Neural progenitor cell (in vitro differentiated cells): Measurements from ENCODE around the gene RSL1D1. TPM values are rescaled to one million over a fixed set of nuclear protein-coding genes. Genes with fewer than 3 reads are reported as not detected.
A peak's percentile ranks its signal among the peaks of the same experiment; 100 is the strongest.
"Not testable (repeated sequence)": the region's sequence is repeated elsewhere in the genome, so short reads cannot be mapped to it uniquely, and the experiment has no call there.

ENCODE experiments used
- DNase-seq: peaks from one replicate; pipeline ENCODE4 v3.0.0-alpha.2; 2016; ENCODE audit warnings: low spot score
- H2AFZ ChIP-seq: fragments of 200-600 bp; sonication (generic); replicated peaks from 2 replicates; pipeline ENCODE4 v1.6.1; 2016; ENCODE audit warnings: antibody characterized with exemption
- H3F3A ChIP-seq: fragments of 200-600 bp; sonication (generic); 2 replicates; pipeline ENCODE4 v1.6.1; 2016; ENCODE audit warnings: antibody characterized with exemption, low read depth
- H3K27ac ChIP-seq: fragments of 200-600 bp; sonication (generic); 2 replicates; pipeline ENCODE4 v1.5.1; 2016; ENCODE audit warnings: mild to moderate bottlenecking
- H3K27me3 ChIP-seq: fragments of 200-600 bp; sonication (generic); 2 replicates; pipeline ENCODE4 v1.6.1; 2016; ENCODE audit warnings: mild to moderate bottlenecking, moderate library complexity
- H3K36me3 ChIP-seq: fragments of 200-600 bp; sonication (generic); 2 replicates; pipeline ENCODE4 v1.5.1; 2016
- H3K4me1 ChIP-seq: fragments of 200-600 bp; sonication (generic); 2 replicates; pipeline ENCODE4 v1.6.1; 2016; ENCODE audit warnings: mixed run types
- H3K4me2 ChIP-seq: fragments of 200-600 bp; sonication (generic); 2 replicates; pipeline ENCODE4 v1.6.1; 2016
- H3K4me3 ChIP-seq: fragments of 200-600 bp; sonication (generic); 2 replicates; pipeline ENCODE4 v1.5.1; 2016
- H3K79me2 ChIP-seq: fragments of 200-600 bp; sonication (generic); 2 replicates; pipeline ENCODE4 v1.6.1; 2016; ENCODE audit warnings: low read depth
- H3K9ac ChIP-seq: fragments of 200-600 bp; sonication (generic); 2 replicates; pipeline ENCODE4 v1.6.1; 2016
- H3K9me3 ChIP-seq: fragments of 200-600 bp; sonication (generic); 2 replicates; pipeline ENCODE4 v1.5.1; 2016; ENCODE audit warnings: low read depth
- H4K20me1 ChIP-seq: fragments of 200-600 bp; sonication (generic); 2 replicates; pipeline ENCODE4 v1.6.1; 2016; ENCODE audit warnings: low read depth
- H3K27ac Mint-ChIP-seq: 3 replicates; pipeline ENCODE4 v1.8.0; 2021; ENCODE audit warnings: mixed read lengths
- H3K27me3 Mint-ChIP-seq: 2 replicates; pipeline ENCODE4 v1.8.0; 2022; ENCODE audit warnings: low read depth, mild to moderate bottlenecking, inconsistent platforms, moderate library complexity, mixed read lengths; ENCODE audit not compliant: insufficient read depth
- H3K36me3 Mint-ChIP-seq: 3 replicates; pipeline ENCODE4 v1.8.0; 2021; ENCODE audit warnings: mixed read lengths
- H3K4me1 Mint-ChIP-seq: 3 replicates; pipeline ENCODE4 v1.8.0; 2021; ENCODE audit warnings: mixed read lengths
- H3K4me3 Mint-ChIP-seq: 3 replicates; pipeline ENCODE4 v1.8.0; 2021; ENCODE audit warnings: mild to moderate bottlenecking, moderate library complexity, mixed read lengths
- H3K9me3 Mint-ChIP-seq: 3 replicates; pipeline ENCODE4 v1.8.0; 2020; ENCODE audit warnings: mixed read lengths
- CTCF ChIP-seq: fragments of 200-600 bp; sonication (generic); IDR thresholded peaks from 2 replicates; pipeline ENCODE4 v1.5.1; 2017; ENCODE audit warnings: antibody characterized with exemption, mild to moderate bottlenecking
- EZH2 ChIP-seq: fragments of 200-600 bp; sonication (generic); IDR thresholded peaks from 2 replicates; pipeline ENCODE4 v1.6.1; 2017; ENCODE audit warnings: antibody characterized with exemption, mild to moderate bottlenecking, moderate library complexity
- EZH2phosphoT487 ChIP-seq: fragments of 200-600 bp; sonication (generic); IDR thresholded peaks from 2 replicates; pipeline ENCODE4 v1.6.1; 2017; ENCODE audit warnings: antibody characterized with exemption
- total RNA-seq: library from RNA; depleted of rRNA; stranded (reverse); fragments of >200 nt; gene quantifications from 2 replicates; pipeline ENCODE4 v1.2.3, GENCODE V29; 2015; ENCODE audit warnings: low replicate concordance

Gene RSL1D1
- total RNA-seq, 1 donor from 2014 or later = 384 TPM

DNA sequence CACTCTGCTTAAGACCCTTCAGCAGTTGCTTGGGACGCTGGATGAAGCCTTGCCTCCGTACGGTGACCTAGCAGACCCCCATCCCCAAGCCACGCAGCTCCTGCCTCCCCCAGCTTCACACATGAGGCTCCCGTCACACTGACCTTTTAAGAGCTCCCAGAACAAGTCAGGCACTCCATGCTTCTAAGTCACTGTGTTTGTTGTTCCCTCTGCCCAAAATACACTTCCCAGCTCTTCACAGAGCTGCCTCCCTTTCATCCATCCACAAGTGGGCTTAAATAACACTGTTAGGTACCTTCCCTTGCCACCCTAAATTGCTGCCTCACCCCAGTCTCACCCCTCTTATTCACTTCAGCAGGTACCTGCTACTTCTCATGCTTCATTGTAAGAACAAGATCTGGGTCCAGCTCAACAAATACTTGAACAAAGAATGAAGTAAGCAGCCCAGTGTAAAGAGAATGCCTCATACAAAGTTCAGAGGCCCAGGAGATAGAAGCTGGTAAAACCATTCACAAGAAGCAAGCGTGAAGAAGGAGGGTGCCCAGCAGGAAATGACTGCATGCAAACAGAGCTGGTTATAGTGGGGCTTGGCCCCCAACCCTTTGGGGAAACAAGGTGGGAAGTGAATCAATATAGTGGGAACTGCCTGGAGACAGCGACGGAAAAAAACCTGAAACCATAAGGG lies 60.1 kb downstream of the RSL1D1 start:
- Histone ChIP-seq H3K9ac (peak overlapping the region; percentile 42), H3K27me3 (no peaks in the 10 kb centered on the region), H3K4me2 (peak overlapping the region; percentile 65), H3K79me2 (peaks cover 100% of the 10 kb centered on the region), H3K4me1 (peaks cover 14% of the 10 kb centered on the region), H2AFZ (no peak overlapping the region), H3K4me3 (peak overlapping the region; percentile 30), H3K27ac (peak overlapping the region; percentile 93), H4K20me1 (peaks cover 97% of the 10 kb centered on the region), H3K36me3 (no peaks in the 10 kb centered on the region), H3F3A (peaks cover 24% of the 10 kb centered on the region), H3K9me3 (no peaks in the 10 kb centered on the region)
- TF ChIP-seq EZH2phosphoT487 = no peak
- no peak for TF ChIP-seq EZH2
- TF ChIP-seq CTCF = no peak
- Mint-ChIP-seq H3K27ac (peak overlapping the region; percentile 33), H3K9me3 (no peaks in the 10 kb centered on the region), H3K4me1 (peaks cover 35% of the 10 kb centered on the region), H3K27me3 (no peaks in the 10 kb centered on the region), H3K4me3 (peak overlapping the region; percentile 16), H3K36me3 (peaks cover 11% of the 10 kb centered on the region)
- DNase-seq = peak; percentile 22

GRCh38 chr16:11788914-11789313 lies 62.4 kb downstream of the RSL1D1 start:
- Mint-ChIP-seq H3K9me3 (no peaks in the 10 kb centered on the region), H3K4me3 (no peak overlapping the region), H3K27me3 (no peaks in the 10 kb centered on the region), H3K4me1 (peaks cover 22% of the 10 kb centered on the region), H3K27ac (no peak overlapping the region), H3K36me3 (peaks cover 8% of the 10 kb centered on the region)
- Histone ChIP-seq H3K4me1 (peaks cover 14% of the 10 kb centered on the region), H3K27ac (no peak overlapping the region), H3K9ac (no peak overlapping the region), H3K36me3 (no peaks in the 10 kb centered on the region), H3K9me3 (no peaks in the 10 kb centered on the region), H3F3A (peaks cover 21% of the 10 kb centered on the region), H4K20me1 (peaks cover 87% of the 10 kb centered on the region), H3K79me2 (peaks cover 100% of the 10 kb centered on the region), H3K27me3 (no peaks in the 10 kb centered on the region), H3K4me3 (no peak overlapping the region), H2AFZ (no peak overlapping the region), H3K4me2 (no peak overlapping the region)
- TF ChIP-seq EZH2phosphoT487 = no peak
- TF ChIP-seq EZH2 = no peak
- no peak for TF ChIP-seq CTCF
- no peak for DNase-seq

DNA sequence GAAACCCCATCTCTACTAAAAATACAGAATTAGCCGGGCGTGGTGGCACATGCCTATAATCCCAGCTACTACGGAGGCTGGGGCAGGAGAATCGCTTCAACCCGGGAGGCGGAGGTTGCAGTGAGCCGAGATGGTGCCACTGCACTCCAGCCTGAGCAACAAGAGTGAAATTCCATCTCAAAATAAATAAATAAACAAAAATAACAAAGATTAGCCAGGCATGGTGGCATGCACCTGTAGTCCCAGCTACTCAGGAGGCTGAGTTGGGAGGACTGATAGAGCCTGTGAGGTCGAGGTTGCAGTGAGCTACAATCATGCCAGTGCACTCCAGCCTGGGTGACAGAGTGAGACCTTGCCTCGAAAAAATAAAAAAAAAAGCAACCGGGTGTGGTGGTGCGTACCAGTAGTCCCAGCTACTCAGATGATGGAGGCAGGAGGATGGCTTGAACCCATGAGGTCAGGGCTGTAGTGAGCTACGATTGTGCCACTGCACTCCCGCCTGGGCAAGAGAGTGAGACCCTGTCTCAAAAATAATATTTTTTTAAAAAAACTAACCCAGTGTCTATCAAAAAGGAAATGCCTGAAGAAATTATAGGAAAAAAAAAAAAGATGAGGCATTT lies 66.3 kb downstream of the RSL1D1 start:
- H3K79me2 ChIP-seq = peaks cover 97% of the 10 kb centered on the region
- H3K9me3 Mint-ChIP-seq, H3K27ac Mint-ChIP-seq, H3K9me3 ChIP-seq, H3K36me3 Mint-ChIP-seq, H3K27ac ChIP-seq, H3K9ac ChIP-seq, H3K27me3 Mint-ChIP-seq, H2AFZ ChIP-seq, H3K4me3 Mint-ChIP-seq, H3K36me3 ChIP-seq, DNase-seq, H3K4me1 Mint-ChIP-seq, H3K27me3 ChIP-seq, H3F3A ChIP-seq, H3K4me3 ChIP-seq, H3K4me1 ChIP-seq, H3K4me2 ChIP-seq: not testable (repeated sequence)
- peaks cover 65% of the 10 kb centered on the region for H4K20me1 ChIP-seq

DNA sequence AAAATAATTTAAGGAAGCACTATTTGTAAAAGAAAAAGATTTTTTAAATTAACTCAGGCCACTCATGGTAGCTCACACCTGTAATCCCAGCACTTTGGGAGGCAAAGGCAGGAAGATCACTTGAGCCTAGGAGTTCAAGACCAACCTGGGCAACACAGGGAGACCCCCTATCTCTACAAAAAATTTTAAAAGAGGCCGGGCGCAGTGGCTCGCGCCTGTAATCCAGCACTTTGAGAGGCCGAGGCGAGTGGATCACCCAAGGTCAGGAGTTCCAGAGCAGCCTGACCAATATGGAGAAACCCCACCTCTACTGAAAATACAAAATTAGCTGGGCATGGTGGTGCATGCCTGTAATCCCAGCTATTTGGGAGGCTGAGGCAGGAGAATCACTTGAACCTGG lies 67.0 kb downstream of the RSL1D1 start:
- H3K4me2 ChIP-seq, H3K9me3 ChIP-seq, H3K4me3 Mint-ChIP-seq, H3F3A ChIP-seq, H3K36me3 ChIP-seq, H3K9ac ChIP-seq, H3K27ac Mint-ChIP-seq, H3K27ac ChIP-seq, H2AFZ ChIP-seq, H3K4me1 Mint-ChIP-seq, DNase-seq, H3K36me3 Mint-ChIP-seq, H3K27me3 ChIP-seq, H3K27me3 Mint-ChIP-seq, H3K9me3 Mint-ChIP-seq, H3K4me3 ChIP-seq, H3K4me1 ChIP-seq: not testable (repeated sequence)
- Histone ChIP-seq H3K79me2 (peaks cover 97% of the 10 kb centered on the region), H4K20me1 (peaks cover 61% of the 10 kb centered on the region)
